Neural cell (in vitro differentiated cells): Measurements from ENCODE around the gene CTNNB1. TPM values are rescaled to one million over a fixed set of nuclear protein-coding genes. Genes with fewer than 3 reads are reported as not detected.

Experiments used
- H2AFZ ChIP-seq: fragments of 200-600, 300-800 bp; sonication (generic), shearing (Covaris generic); 2 replicates; pipeline ENCODE4 v1.6.0; 2014; ENCODE audit warnings: low read depth, mild to moderate bottlenecking, antibody characterized with exemption, low read length, moderate library complexity
- H3F3A ChIP-seq: fragments of 200-600 bp; shearing (Covaris generic); 2 replicates; pipeline ENCODE4 v1.6.1; 2016; ENCODE audit warnings: mild to moderate bottlenecking, moderate library complexity, mixed read lengths, antibody characterized with exemption, low read length; ENCODE audit not compliant: insufficient read depth, poor library complexity, severe bottlenecking
- H3K27ac ChIP-seq: fragments of 200-600, 300-800 bp; sonication (generic), shearing (Covaris generic); 2 replicates; pipeline ENCODE4 v1.5.1; 2014; ENCODE audit warnings: mild to moderate bottlenecking, low read length, moderate library complexity
- H3K27me3 ChIP-seq: fragments of 300-800, 200-600 bp; sonication (generic), shearing (Covaris generic); 2 replicates; pipeline ENCODE4 v1.6.0; 2014; ENCODE audit warnings: mild to moderate bottlenecking, low read depth, low read length, moderate library complexity; ENCODE audit not compliant: insufficient read depth
- H3K36me3 ChIP-seq: fragments of 300-800, 200-600 bp; sonication (generic), shearing (Covaris generic); 2 replicates; pipeline ENCODE4 v1.5.1; 2014; ENCODE audit warnings: mild to moderate bottlenecking, antibody characterized with exemption, low read length, moderate library complexity; ENCODE audit not compliant: insufficient read depth
- H3K4me2 ChIP-seq: fragments of 300-800, 200-600 bp; sonication (generic), shearing (Covaris generic); 2 replicates; pipeline ENCODE4 v1.6.0; 2014; ENCODE audit warnings: mild to moderate bottlenecking, low read length
- H3K4me3 ChIP-seq: fragments of 300-800, 200-600 bp; sonication (generic), shearing (Covaris generic); 2 replicates; pipeline ENCODE4 v1.5.1; 2014; ENCODE audit warnings: mild to moderate bottlenecking, low read length, moderate library complexity
- H3K79me2 ChIP-seq: fragments of 200-600 bp; shearing (Covaris generic); replicated peaks from 2 replicates; pipeline ENCODE4 v1.6.0; 2014; ENCODE audit warnings: mild to moderate bottlenecking, low read length, moderate library complexity; ENCODE audit not compliant: insufficient read depth
- H3K9ac ChIP-seq: fragments of 300-800, 200-600 bp; sonication (generic), shearing (Covaris generic); 2 replicates; pipeline ENCODE4 v1.6.1; 2016; ENCODE audit warnings: mild to moderate bottlenecking, low read length, mixed read lengths
- H3K9me2 ChIP-seq: fragments of 200-600 bp; shearing (Covaris generic); 2 replicates; pipeline ENCODE4 v1.6.1; 2016; ENCODE audit warnings: mild to moderate bottlenecking, low read length, mixed read lengths; ENCODE audit not compliant: insufficient read depth
- H3K9me3 ChIP-seq: fragments of 200-600, 300-800 bp; sonication (generic), shearing (Covaris generic); 2 replicates; pipeline ENCODE4 v1.6.1; 2016; ENCODE audit warnings: mild to moderate bottlenecking, mixed run types, low read length, moderate library complexity, mixed read lengths
- H4K20me1 ChIP-seq: fragments of 200-600 bp; shearing (Covaris generic); 2 replicates; pipeline ENCODE4 v1.6.1; 2016; ENCODE audit warnings: mild to moderate bottlenecking, mixed run types; ENCODE audit not compliant: insufficient read depth
- EP300 ChIP-seq: fragments of 450-650 bp; conservative IDR thresholded peaks from 2 replicates; pipeline ENCODE4 v1.6.1; 2014; ENCODE audit warnings: antibody characterized with exemption, mild to moderate bottlenecking, moderate library complexity; ENCODE audit not compliant: poor library complexity, severe bottlenecking
- EZH2 ChIP-seq: fragments of 200-600, 300-800 bp; shearing (Covaris generic), sonication (generic); IDR thresholded peaks from 2 replicates; pipeline ENCODE4 v1.6.1; 2014; ENCODE audit warnings: antibody characterized with exemption, low read length, borderline replicate concordance, mild to moderate bottlenecking; ENCODE audit not compliant: insufficient read depth, poor library complexity, severe bottlenecking
- MXI1 ChIP-seq: fragments of 450-650 bp; conservative IDR thresholded peaks from 2 replicates; pipeline ENCODE4 v1.6.1; 2014; ENCODE audit warnings: antibody characterized with exemption, mild to moderate bottlenecking; ENCODE audit not compliant: poor library complexity, severe bottlenecking
- POLR2AphosphoS5 ChIP-seq: IDR thresholded peaks from 2 replicates; pipeline ENCODE4 v1.6.1; 2012
- RAD21 ChIP-seq: fragments of 450-650 bp; conservative IDR thresholded peaks from 2 replicates; pipeline ENCODE4 v1.6.1; 2014; ENCODE audit warnings: antibody characterized with exemption, mild to moderate bottlenecking, moderate library complexity
- SMC3 ChIP-seq: fragments of 450-650 bp; conservative IDR thresholded peaks from 2 replicates; pipeline ENCODE4 v1.6.1; 2014; ENCODE audit warnings: antibody characterized with exemption, mild to moderate bottlenecking, moderate library complexity; ENCODE audit not compliant: poor library complexity
- TAF1 ChIP-seq: IDR thresholded peaks from 2 replicates; pipeline ENCODE4 v1.6.1; 2012; ENCODE audit warnings: low read depth
- polyA plus RNA-seq: library from polyadenylated mRNA; depleted of rRNA; stranded (reverse); fragments of >200 nt; gene quantifications from 2 replicates; pipeline ENCODE4 v1.2.3, GENCODE V29; 2014
- TF ChIP-seq, protein P1 (sequence below): IDR thresholded peaks from 2 replicates; pipeline ENCODE4 v1.6.1; 2012; ENCODE audit warnings: borderline replicate concordance
- TF ChIP-seq, protein P2 (sequence below): fragments of 450-650 bp; IDR thresholded peaks from 2 replicates; pipeline ENCODE4 v1.5.1; 2014; ENCODE audit warnings: antibody characterized with exemption, mild to moderate bottlenecking, moderate library complexity; ENCODE audit not compliant: poor library complexity, severe bottlenecking

CTNNB1 gene
- polyA plus RNA-seq, 1 donor from 2014 or later, result 317 TPM

DNA sequence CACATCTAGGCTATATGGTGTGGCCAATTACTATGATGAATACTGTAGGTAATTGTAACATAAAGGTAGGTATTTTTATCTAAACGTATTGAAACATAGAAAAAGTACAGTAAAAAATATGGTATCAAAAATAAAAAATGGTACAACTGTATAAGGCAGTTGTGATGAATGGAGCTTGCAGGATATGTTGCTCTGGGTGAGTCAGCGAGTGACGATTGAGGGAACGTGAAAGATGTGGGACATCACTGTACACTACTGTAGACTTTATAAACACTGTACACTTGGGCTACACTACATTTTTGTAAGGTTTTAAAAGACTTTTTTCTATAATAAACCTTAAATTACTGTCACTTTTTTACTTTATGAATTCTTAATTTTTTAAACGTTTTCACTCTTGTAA lies 10.3 kb downstream of the CTNNB1 start:
- Histone ChIP-seq H3K9ac (no peak overlapping the region), H3K79me2 (peaks cover 98% of the 10 kb centered on the region), H3K9me3 (no peaks in the 10 kb centered on the region), H3K27me3 (no peaks in the 10 kb centered on the region), H4K20me1 (peaks cover 1% of the 10 kb centered on the region), H3F3A (no peaks in the 10 kb centered on the region), H3K27ac (no peak overlapping the region), H2AFZ (no peak overlapping the region), H3K9me2 (no peaks in the 10 kb centered on the region), H3K4me3 (no peak overlapping the region), H3K4me2 (no peak overlapping the region), H3K36me3 (no peaks in the 10 kb centered on the region)
- TF ChIP-seq EP300 (no peak), SMC3 (no peak), POLR2AphosphoS5 (no peak), MXI1 (no peak), RAD21 (no peak), TAF1 (no peak), EZH2 (no peak)
- TF ChIP-seq, protein P1, sequence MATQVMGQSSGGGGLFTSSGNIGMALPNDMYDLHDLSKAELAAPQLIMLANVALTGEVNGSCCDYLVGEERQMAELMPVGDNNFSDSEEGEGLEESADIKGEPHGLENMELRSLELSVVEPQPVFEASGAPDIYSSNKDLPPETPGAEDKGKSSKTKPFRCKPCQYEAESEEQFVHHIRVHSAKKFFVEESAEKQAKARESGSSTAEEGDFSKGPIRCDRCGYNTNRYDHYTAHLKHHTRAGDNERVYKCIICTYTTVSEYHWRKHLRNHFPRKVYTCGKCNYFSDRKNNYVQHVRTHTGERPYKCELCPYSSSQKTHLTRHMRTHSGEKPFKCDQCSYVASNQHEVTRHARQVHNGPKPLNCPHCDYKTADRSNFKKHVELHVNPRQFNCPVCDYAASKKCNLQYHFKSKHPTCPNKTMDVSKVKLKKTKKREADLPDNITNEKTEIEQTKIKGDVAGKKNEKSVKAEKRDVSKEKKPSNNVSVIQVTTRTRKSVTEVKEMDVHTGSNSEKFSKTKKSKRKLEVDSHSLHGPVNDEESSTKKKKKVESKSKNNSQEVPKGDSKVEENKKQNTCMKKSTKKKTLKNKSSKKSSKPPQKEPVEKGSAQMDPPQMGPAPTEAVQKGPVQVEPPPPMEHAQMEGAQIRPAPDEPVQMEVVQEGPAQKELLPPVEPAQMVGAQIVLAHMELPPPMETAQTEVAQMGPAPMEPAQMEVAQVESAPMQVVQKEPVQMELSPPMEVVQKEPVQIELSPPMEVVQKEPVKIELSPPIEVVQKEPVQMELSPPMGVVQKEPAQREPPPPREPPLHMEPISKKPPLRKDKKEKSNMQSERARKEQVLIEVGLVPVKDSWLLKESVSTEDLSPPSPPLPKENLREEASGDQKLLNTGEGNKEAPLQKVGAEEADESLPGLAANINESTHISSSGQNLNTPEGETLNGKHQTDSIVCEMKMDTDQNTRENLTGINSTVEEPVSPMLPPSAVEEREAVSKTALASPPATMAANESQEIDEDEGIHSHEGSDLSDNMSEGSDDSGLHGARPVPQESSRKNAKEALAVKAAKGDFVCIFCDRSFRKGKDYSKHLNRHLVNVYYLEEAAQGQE, result no peak
- TF ChIP-seq, protein P2, sequence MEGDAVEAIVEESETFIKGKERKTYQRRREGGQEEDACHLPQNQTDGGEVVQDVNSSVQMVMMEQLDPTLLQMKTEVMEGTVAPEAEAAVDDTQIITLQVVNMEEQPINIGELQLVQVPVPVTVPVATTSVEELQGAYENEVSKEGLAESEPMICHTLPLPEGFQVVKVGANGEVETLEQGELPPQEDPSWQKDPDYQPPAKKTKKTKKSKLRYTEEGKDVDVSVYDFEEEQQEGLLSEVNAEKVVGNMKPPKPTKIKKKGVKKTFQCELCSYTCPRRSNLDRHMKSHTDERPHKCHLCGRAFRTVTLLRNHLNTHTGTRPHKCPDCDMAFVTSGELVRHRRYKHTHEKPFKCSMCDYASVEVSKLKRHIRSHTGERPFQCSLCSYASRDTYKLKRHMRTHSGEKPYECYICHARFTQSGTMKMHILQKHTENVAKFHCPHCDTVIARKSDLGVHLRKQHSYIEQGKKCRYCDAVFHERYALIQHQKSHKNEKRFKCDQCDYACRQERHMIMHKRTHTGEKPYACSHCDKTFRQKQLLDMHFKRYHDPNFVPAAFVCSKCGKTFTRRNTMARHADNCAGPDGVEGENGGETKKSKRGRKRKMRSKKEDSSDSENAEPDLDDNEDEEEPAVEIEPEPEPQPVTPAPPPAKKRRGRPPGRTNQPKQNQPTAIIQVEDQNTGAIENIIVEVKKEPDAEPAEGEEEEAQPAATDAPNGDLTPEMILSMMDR, result no peak

DNA sequence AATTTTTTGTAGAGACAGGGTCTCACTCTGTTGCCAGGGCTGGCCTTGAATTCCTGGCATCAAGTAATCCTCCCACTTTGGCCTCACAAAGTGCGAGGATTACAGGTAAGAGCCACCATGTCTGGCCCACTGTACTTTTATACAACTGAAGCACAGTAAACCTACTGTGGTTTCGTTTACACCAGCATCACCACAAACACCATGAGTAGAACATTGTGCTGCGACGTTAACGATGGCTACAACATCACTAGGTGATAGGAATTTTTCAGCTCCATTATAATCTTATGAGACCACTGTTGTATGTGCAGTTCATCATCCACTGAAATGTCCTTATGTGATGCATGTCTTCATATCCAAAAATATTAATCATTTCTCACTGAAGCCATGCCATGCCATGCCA lies 11.7 kb downstream of the CTNNB1 start:
- H3K79me2 ChIP-seq, result peaks cover 98% of the 10 kb centered on the region
- H4K20me1 ChIP-seq, result no peaks in the 10 kb centered on the region
- no peaks in the 10 kb centered on the region for H3K36me3 ChIP-seq
- H3K27me3 ChIP-seq, result no peaks in the 10 kb centered on the region
- H3K4me3 ChIP-seq, result no peak overlapping the region
- no peak overlapping the region for H3K27ac ChIP-seq
- no peak overlapping the region for H2AFZ ChIP-seq
- TF ChIP-seq TAF1, result no peak
- no peak for TF ChIP-seq EP300
- no peak for TF ChIP-seq POLR2AphosphoS5
- TF ChIP-seq RAD21, result no peak
- H3K4me2 ChIP-seq, result no peak overlapping the region
- no peaks in the 10 kb centered on the region for H3F3A ChIP-seq
- H3K9ac ChIP-seq, result no peak overlapping the region
- H3K9me3 ChIP-seq, result no peaks in the 10 kb centered on the region
- no peaks in the 10 kb centered on the region for H3K9me2 ChIP-seq

DNA sequence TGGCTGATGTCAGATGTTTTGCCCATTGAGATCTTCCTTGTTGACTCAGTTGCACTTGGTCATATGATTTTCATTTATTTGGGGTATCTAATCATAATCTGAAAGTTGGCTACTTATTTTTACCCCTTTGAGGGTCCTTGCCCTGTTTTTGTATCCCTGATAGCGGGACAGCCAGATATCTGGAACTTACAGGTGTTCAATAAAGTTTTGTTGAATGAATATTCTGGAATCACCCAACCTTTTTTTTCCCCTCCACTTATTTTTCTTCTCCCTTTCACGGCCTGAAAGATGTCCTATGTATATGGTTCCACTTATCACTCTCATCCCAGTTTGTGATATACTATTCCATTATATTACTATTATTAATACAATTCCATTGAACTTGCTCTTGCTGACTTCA lies 12.8 kb downstream of the CTNNB1 start:
- Histone ChIP-seq H3K27me3 (no peaks in the 10 kb centered on the region), H3K9me3 (no peaks in the 10 kb centered on the region)

More for the DNA sequence above, 12.8 kb downstream of the CTNNB1 start:
- Histone ChIP-seq H3K27ac (no peak overlapping the region), H3K79me2 (peaks cover 98% of the 10 kb centered on the region), H3F3A (no peaks in the 10 kb centered on the region), H3K36me3 (no peaks in the 10 kb centered on the region), H4K20me1 (no peaks in the 10 kb centered on the region), H3K4me3 (no peak overlapping the region), H2AFZ (no peak overlapping the region), H3K4me2 (no peak overlapping the region), H3K9ac (no peak overlapping the region), H3K9me2 (no peaks in the 10 kb centered on the region)
- TF ChIP-seq TAF1 (no peak), SMC3 (no peak), EP300 (no peak), EZH2 (no peak), MXI1 (no peak), POLR2AphosphoS5 (no peak), RAD21 (no peak)
- TF ChIP-seq, protein P2, result no peak
- TF ChIP-seq, protein P1, result no peak
